ENCODE data around the gene PLEKHN1.
"Not testable (repeated sequence)": the region's sequence is repeated elsewhere in the genome, so short reads cannot be mapped to it uniquely, and the experiment has no call there.

DNA sequence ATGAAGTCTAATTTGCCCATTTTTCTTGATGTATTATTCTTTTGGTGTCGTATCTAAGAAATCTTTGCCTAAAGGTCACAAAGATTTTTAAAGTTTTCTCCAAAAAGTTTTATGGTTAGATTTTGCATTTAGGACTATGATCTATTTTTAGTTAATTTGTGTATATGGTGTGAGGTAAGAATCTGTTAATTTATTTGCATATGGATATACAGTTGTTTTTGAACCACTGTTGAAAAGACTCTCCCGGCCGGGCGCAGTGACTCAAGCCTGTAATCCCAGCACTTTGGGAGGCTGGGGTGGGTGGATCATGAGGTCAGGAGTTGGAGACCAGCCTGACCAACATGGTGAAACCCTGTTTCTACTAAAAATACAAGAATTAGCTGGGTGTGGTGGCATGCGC is 21.8 kb downstream of the PLEKHN1 start:
- TF ChIP-seq POLR2A (IDR thresholded peaks at IDR 0.05; ENCODE audit: low read depth, low read length); TAF1 (IDR thresholded peaks at IDR 0.05; ENCODE audit: low read depth, low read length); POLR2AphosphoS5 (IDR thresholded peaks at IDR 0.05; ENCODE audit: low read depth, low read length); PAX5 (IDR thresholded peaks at IDR 0.05; ENCODE audit: insufficient read depth, low read length, severe bottlenecking): not testable (repeated sequence)
